ENCODE data around the gene PPFIA2.

PPFIA2 gene
- 0 reads per million in 4 experiments for total RNA-seq

- DNase-seq, result no peak
These were observed at the start of gene PPFIA2 for GRCh38 chr12:81759190-81760051. TSS of gene PPFIA2 (minus strand) at chr12:81759350.

GRCh38 chr12:81800298-81801148, 41.4 kb upstream of the PPFIA2 start:
- DNase-seq, result no peak

GRCh38 chr12:81798294-81798693, 39.1 kb upstream of the PPFIA2 start:
- DNase-seq, result no peak

DNA sequence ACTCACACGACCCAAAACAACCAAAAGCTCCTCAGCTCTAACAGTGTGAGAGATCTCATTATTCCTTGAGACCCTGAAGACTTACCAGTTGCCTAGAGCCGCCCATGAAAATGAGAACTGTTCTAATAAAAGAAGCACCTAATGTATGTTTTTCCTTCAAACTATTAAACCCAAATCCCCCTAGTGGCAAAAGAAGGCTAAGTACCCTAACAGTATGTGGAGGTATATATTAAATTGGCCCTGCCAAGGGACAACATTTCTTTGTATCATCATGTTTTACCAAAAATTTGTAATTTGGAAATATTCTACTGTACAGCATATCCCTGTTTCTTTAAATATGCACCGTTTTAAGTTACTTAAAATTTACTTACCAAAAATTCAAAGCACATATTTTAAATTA, 38.0 kb upstream of the PPFIA2 start:
- DNase-seq, result no peak

GRCh38 chr12:81792666-81793065, 33.5 kb upstream of the PPFIA2 start:
- no peak for DNase-seq

- DNase-seq, result no peak
These were observed 20.1 kb upstream of the PPFIA2 start for GRCh38 chr12:81779216-81779615.

GRCh38 chr12:81778719-81779118, 19.6 kb upstream of the PPFIA2 start:
- no peak for DNase-seq

DNA sequence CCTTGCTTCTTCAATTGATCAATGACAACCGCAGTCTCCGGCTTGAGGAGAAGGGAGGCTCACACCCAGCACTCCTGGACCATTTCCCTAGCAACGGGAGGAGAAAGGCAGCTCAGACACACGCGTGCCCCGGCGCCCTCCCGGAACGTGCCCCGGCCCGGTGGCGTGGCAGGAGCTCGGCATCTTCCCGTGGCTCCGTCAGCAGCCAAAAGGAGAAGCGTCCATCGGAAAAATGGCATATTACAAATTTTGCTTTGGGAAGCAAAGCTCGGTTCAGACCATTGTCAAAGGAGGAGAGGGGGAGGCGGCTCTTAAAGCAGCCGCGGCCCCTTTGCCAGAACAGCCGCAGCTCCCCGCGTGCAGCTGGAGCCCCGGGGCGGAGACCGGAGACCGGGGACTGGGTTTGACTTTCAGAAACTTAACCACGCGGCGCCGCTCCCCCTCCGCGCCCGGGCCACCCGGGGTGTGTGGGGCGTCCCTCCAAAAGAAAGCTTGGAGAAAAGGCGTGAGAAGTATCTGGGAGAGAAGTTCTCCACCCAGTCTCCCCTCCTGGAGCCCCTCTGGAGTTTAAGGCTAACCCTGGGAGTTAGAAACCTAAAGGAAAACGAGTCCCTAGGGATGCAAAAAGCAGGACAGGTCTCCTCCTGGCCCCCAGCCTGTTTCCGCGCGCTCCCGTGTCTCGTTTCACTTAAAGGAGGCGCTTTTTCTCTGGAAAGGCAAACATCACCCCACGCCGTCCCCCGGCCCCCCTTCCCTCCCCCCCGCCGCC, 545 bp downstream of the PPFIA2 start:
- no peak for DNase-seq

DNA sequence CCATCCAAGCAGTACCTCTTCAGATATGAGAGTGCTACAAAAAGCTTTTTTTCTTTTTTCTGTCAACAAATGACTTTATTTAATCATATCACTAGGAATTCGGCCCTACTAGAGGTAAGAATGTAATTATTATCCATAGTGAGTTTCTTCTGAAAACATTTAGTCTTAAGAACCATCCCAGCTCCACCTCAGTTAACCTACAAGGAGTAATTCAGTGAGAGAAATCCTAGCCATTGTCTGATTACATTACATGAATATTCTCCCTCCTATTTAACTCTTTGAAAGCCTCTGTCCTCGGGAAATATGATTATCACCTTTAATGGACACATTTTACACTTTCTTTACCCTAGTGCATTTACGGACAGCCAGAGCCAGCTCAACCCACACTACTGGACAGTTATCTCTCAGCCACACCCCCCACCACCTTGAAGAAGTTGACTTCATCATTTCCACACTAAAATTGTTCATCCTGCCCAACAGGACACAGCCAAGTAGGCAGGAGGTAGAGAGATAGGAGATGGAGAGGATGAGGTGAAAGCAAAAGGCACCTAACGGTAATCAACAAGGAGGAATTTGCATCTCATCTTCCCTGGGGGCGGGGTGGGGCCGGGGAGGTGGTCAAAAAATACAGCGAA, 1.3 kb downstream of the PPFIA2 start:
- DNase-seq, result no peak

- no peak for DNase-seq
These were observed 29.4 kb downstream of the PPFIA2 start for GRCh38 chr12:81729781-81730180.

DNA sequence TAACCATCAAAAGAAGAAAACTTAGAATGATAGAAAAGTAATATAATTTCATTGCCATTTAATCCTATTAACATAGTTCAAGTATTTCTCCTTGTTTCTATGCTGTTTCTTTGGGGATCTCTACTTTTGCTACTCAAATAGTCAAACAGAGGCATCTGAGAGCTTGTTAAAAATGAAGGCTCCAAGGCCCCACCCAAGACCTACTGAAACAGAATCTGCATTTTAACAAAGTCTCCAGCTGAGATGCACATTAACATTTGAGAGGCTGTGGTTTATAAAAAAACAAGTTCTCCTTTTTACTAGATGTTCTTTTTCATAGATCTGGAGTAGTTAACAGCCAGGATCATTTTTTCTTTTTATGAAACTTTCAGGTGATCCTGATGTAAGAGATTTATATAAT, 31.8 kb downstream of the PPFIA2 start:
- DNase-seq, result no peak

DNA sequence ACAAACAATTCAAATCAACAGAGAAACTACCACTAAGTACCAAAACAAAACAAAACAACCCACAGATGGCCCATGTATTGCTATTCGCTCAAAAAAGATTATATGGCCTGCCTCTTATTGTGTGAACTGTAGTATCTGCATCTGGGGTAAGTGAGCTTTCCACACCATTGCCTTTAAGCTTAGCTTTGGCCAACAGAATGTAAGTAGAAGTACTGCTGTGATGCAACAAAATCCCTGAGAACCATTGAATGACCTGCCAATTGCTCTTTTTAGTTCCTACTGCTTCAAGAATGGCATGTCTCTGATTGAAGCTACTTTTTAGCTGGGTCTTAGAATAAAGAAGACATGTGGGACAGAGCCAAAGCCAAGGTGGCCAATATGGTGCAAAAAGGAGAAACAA, 32.5 kb downstream of the PPFIA2 start:
- DNase-seq, result no peak

DNA sequence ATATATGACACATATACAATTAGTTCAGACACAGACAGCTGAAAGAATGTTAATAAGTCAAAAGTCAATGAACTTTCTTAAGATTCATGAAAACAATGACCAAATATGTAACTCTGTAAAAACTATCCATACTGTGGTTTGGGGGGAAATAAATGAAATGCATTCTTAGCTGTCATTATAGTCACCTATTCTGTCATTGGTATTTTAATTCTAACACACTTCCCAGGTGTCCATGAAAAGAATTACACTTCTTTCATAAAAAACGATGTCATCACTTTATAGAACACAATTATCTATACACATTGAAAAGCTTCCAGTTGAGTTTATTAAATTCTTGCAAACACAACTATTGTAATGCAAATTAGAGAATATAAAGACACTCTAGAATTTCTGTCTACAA, 35.8 kb downstream of the PPFIA2 start:
- no peak for DNase-seq

DNA sequence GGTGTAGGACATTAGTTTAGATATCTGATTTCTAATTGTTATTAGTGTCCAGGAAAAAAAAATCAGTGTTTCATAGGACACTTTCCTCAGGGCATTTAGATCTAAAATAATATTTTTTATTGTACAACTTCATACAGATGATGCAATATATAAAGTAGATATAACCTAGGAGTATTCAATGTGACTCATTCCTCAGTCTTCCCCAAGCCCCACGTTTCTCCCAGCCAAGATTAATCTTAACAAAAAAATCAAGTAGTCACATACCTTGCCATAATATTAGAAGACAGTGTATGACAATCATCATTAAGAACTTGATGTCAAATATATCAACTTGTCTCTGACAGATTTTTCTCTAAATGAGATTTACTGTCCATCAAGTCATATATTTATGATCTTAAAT, 37.1 kb downstream of the PPFIA2 start:
- no peak for DNase-seq

DNA sequence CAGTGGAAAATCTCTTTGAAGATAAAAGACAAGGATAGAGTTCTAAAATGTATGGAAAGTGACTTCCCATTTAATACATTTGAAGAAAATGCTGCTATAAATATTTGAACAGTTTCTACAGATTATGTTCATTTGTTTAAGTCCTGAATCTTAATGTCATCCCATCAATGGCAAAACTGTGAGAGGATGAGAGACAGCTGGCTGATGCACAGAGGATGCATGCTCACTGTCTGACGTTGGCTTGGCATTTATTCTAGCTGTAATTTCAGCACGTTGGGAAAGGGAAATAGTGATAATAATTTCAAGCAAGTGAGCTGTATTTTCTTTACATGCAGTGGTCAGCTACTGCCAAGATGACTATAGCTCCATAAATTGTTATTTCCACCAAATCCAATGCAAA, 40.5 kb downstream of the PPFIA2 start:
- no peak for DNase-seq

- no peak for DNase-seq
These were observed 46.6 kb downstream of the PPFIA2 start for GRCh38 chr12:81712536-81712935.

DNA sequence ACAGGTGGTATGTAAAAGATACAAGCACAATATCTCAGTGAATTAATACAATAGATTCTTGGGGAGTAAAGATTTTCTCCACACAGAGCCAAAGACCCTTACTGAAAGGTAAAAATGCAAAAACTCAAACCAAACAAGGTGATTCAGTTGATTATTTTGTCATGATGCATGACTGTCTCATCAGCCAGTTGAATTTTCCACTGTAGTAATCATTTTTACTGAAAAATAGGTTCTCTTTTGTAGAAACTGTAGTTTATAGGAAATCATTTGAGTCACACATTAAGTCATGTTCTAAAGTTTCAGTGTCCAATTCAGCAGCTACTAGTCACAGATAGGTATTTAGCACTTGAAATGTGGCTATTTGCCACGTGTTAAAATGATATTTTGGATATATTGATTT, 53.6 kb downstream of the PPFIA2 start:
- DNase-seq, result no peak

- DNase-seq, result no peak
These were observed 59.6 kb downstream of the PPFIA2 start for GRCh38 chr12:81699551-81699950.

- no peak for DNase-seq
These were observed 67.1 kb downstream of the PPFIA2 start for GRCh38 chr12:81692008-81692407.

GRCh38 chr12:81683881-81684280, 75.3 kb downstream of the PPFIA2 start:
- DNase-seq, result no peak

DNA sequence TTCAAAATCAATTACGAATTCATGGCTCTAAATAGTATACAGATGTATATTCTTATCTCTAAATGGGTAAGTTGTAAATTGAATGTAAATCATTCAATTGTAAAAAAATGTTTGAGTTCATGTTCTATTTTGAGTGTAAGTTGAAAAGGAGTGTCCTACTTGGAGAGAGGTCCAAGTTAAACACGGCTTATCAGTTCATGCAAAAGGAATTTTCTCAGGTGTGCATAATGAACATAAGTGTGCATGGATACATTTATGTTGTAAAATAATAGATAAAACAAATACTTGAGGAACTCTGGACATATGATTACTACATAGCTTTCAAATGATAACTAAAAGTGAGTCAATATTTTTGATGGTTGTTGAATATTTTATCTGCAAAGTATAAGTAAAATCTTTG, 79.5 kb downstream of the PPFIA2 start:
- DNase-seq, result no peak

- DNase-seq, result no peak
These were observed 88.4 kb downstream of the PPFIA2 start for GRCh38 chr12:81670759-81671158.

DNA sequence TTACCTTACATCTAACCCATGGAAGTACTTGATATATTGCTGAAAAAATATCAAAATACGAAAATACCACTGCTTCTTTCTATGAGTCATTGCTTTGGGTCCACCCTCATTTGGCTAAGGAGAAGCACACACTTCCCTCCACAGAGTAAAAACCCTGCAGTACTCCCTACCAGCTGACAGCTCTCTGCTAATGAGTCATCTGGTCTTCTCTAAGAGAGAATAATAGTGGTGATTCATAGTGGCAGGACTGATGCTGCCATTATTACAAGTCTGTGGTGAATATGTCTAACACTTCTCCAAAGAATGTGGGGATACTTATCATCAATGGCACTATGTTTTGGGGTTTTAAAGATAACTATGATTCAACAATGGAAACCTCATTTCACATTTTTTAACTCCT, 90.7 kb downstream of the PPFIA2 start:
- DNase-seq, result no peak

Data from effector CD8-positive, alpha-beta T cell (primary cell).